Loucy (cell line): ENCODE results near the gene PIGR.
A peak's percentile ranks its signal among the peaks of the same experiment; 100 is the strongest.

ENCODE experiments used
- H2AFZ ChIP-seq: fragments of 200-600 bp; sonication (generic); 2 replicates; pipeline ENCODE4 v1.6.0; 2016; ENCODE audit warnings: antibody characterized with exemption, mild to moderate bottlenecking, low read length, moderate library complexity
- H3F3A ChIP-seq: fragments of 200-600 bp; 2 replicates; pipeline ENCODE4 v1.6.0; 2016; ENCODE audit warnings: antibody characterized with exemption, low read depth, mild to moderate bottlenecking
- H3K27me3 ChIP-seq: fragments of 200-600 bp; sonication (generic); 2 replicates; pipeline ENCODE4 v1.6.1; 2014; ENCODE audit warnings: low read length, mild to moderate bottlenecking; ENCODE audit not compliant: insufficient read depth, poor library complexity, severe bottlenecking
- H3K36me3 ChIP-seq: fragments of 200-600 bp; sonication (generic); 2 replicates; pipeline ENCODE4 v1.6.1; 2016; ENCODE audit warnings: low read length; ENCODE audit not compliant: insufficient read depth
- H3K4me1 ChIP-seq: fragments of 200-600 bp; sonication (generic); 2 replicates; pipeline ENCODE4 v1.5.1; 2014; ENCODE audit warnings: low read length, mild to moderate bottlenecking; ENCODE audit not compliant: insufficient read depth, poor library complexity, severe bottlenecking
- H3K4me2 ChIP-seq: fragments of 200-600 bp; sonication (generic); 2 replicates; pipeline ENCODE4 v1.6.0; 2014; ENCODE audit warnings: antibody characterized with exemption, low read length, low read depth, mild to moderate bottlenecking; ENCODE audit not compliant: poor library complexity, severe bottlenecking
- H3K4me3 ChIP-seq: fragments of 200-600 bp; sonication (generic); 2 replicates; pipeline ENCODE4 v1.5.1; 2014; ENCODE audit warnings: low read length, mild to moderate bottlenecking, mixed read lengths; ENCODE audit not compliant: poor library complexity, severe bottlenecking
- H3K79me2 ChIP-seq: fragments of 200-600 bp; sonication (generic); 2 replicates; pipeline ENCODE4 v1.6.1; 2014; ENCODE audit warnings: low read length; ENCODE audit not compliant: insufficient read depth
- H3K9ac ChIP-seq: fragments of 200-600 bp; sonication (generic); 2 replicates; pipeline ENCODE4 v1.6.0; 2014; ENCODE audit warnings: mild to moderate bottlenecking, low read depth, low read length, moderate library complexity; ENCODE audit not compliant: poor library complexity, severe bottlenecking
- H3K9me2 ChIP-seq: fragments of 200-600 bp; sonication (generic); replicated peaks from 2 replicates; pipeline ENCODE4 v1.6.1; 2016; ENCODE audit warnings: low read depth, low read length, mixed read lengths
- H3K9me3 ChIP-seq: fragments of 200-600 bp; sonication (generic); 2 replicates; pipeline ENCODE4 v1.6.1; 2014; ENCODE audit warnings: mild to moderate bottlenecking, antibody characterized with exemption, low read length, low read depth; ENCODE audit not compliant: insufficient read depth
- H4K20me1 ChIP-seq: fragments of 200-600 bp; sonication (generic); 2 replicates; pipeline ENCODE4 v1.6.0; 2014; ENCODE audit warnings: antibody characterized with exemption, low read length, mild to moderate bottlenecking; ENCODE audit not compliant: insufficient read depth, poor library complexity, severe bottlenecking
- CTCF ChIP-seq: fragments of 200-600 bp; sonication (generic); conservative IDR thresholded peaks from 2 replicates; pipeline ENCODE4 v1.5.1; 2014; ENCODE audit warnings: mild to moderate bottlenecking, antibody characterized with exemption, low read length
- EZH2phosphoT487 ChIP-seq: fragments of 200-600 bp; IDR thresholded peaks from 2 replicates; pipeline ENCODE4 v1.6.1; 2018; ENCODE audit warnings: antibody characterized with exemption, mild to moderate bottlenecking, moderate library complexity, borderline replicate concordance

PIGR gene

GRCh38 chr1:206912445-206913095, 33.7 kb downstream of the PIGR start:
- Histone ChIP-seq H3K79me2 (no peaks in the 10 kb centered on the region), H3K4me1 (no peaks in the 10 kb centered on the region), H3K4me2 (no peak overlapping the region), H3K4me3 (no peak overlapping the region), H3K27me3 (peaks cover 21% of the 10 kb centered on the region), H2AFZ (no peak overlapping the region), H3K9me3 (no peaks in the 10 kb centered on the region), H3F3A (no peaks in the 10 kb centered on the region), H3K9ac (no peak overlapping the region), H3K36me3 (no peaks in the 10 kb centered on the region), H3K9me2 (no peaks in the 10 kb centered on the region), H4K20me1 (no peaks in the 10 kb centered on the region)
- TF ChIP-seq EZH2phosphoT487 (no peak), CTCF (peak; percentile 84)

GRCh38 chr1:206911064-206911663, 35.1 kb downstream of the PIGR start:
- Histone ChIP-seq H3K9me3 (no peaks in the 10 kb centered on the region), H4K20me1 (no peaks in the 10 kb centered on the region), H3K27me3 (peaks cover 21% of the 10 kb centered on the region), H3K4me2 (no peak overlapping the region), H3K79me2 (no peaks in the 10 kb centered on the region), H3K9me2 (no peaks in the 10 kb centered on the region), H3K36me3 (no peaks in the 10 kb centered on the region), H3K4me3 (no peak overlapping the region), H3F3A (no peaks in the 10 kb centered on the region), H3K4me1 (no peaks in the 10 kb centered on the region), H2AFZ (no peak overlapping the region), H3K9ac (no peak overlapping the region)
- TF ChIP-seq CTCF: peak; percentile 89
- no peak for TF ChIP-seq EZH2phosphoT487

GRCh38 chr1:206909883-206910318, 36.4 kb downstream of the PIGR start:
- TF ChIP-seq EZH2phosphoT487 (no peak), CTCF (no peak)
- Histone ChIP-seq H3K9ac (no peak overlapping the region), H3K4me3 (peak overlapping the region; percentile 42), H3K27me3 (peaks cover 21% of the 10 kb centered on the region), H4K20me1 (no peaks in the 10 kb centered on the region), H3K79me2 (no peaks in the 10 kb centered on the region), H3K9me2 (no peaks in the 10 kb centered on the region), H3K9me3 (no peaks in the 10 kb centered on the region), H3K4me2 (peak overlapping the region; percentile 64), H3K36me3 (no peaks in the 10 kb centered on the region), H3F3A (no peaks in the 10 kb centered on the region), H2AFZ (0 out of 2 replicates have a peak overlapping the region, but pooled peaks have one; percentile 46), H3K4me1 (no peaks in the 10 kb centered on the region)
